SH-SY5Y (cell line): ENCODE data around the gene CALHM3.

Experiments
- GATA2 ChIP-seq: IDR thresholded peaks from 2 replicates; pipeline ENCODE4 v1.6.1; 2011; ENCODE audit warnings: mild to moderate bottlenecking, low read depth, low read length
- GATA3 ChIP-seq: IDR thresholded peaks from 2 replicates; pipeline ENCODE4 v1.6.1; 2011; ENCODE audit warnings: low read depth, mild to moderate bottlenecking, low read length, moderate library complexity

DNA sequence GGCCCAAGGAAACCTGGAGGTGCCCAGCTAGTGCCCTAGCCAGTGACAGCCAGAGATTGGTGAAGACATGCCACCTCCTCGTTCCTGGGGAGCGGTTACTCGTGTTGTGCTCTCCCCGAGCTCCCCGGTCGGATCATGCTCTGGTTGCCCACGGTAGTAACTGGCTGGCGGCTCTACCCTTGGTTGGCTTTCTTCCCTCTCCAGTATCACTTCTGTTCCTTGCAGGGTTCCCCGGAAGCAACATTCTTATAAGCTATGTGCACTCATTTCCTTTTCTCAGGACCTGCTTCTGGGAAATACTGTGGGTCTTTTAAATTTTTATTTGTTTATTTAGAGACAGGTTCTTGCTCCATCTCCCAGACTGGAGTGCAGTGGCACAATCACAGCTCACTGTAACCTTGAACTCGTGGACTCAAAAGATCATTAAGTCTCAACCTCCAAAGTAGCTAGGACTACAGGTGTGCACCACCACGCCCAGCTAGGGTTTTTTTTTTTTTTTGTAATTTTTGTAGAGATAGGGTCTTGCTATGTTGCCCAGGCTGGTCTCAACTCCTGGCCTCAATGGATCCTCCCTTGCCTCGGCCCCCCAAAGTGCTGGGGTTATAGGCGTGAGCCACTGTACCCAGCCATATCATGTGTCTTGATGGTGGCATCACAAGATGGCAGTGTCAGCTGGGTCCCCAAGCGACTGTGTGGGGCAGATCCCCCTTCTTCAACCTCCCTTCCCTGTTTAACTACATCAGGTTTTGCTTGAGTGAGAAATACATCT is 13.4 kb downstream of the CALHM3 start:
- TF ChIP-seq GATA2 (no peak), GATA3 (no peak)
